Activated CD8-positive, alpha-beta memory T cell treated with anti-CD3 and anti-CD28 coated beads for 24 hours (primary cell): ENCODE data around the gene DPYSL5.
"Not testable (repeated sequence)": the region's sequence is repeated elsewhere in the genome, so short reads cannot be mapped to it uniquely, and the experiment has no call there.

Experiments used
- DNase-seq: peaks from one replicate; pipeline ENCODE4 v3.0.0-alpha.2; 2020

DPYSL5 gene

DNA sequence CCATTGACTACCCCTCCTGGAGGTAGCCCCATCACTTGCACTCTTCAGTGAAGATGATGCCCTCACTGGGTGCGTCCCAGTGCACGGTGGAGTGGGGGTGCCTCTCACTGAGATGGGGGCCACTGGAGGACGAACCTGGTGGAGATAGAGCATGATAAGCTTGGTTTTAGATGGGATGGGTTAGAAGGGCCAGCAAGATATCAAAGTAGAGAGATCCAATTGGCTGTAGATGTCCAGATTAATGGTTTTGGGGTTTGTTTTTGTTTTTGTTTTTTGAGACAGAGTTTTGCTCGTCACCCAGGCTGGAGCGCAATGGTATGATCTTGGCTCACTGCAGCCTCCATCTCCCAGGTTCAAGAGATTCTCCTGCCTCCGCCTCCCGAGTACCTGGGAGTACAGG lies 28.3 kb downstream of the DPYSL5 start:
- DNase-seq: no peak

- no peak for DNase-seq
Observed at GRCh38 chr2:26877276-26877675, 29.3 kb downstream of the DPYSL5 start.

GRCh38 chr2:26880161-26880560 lies 32.2 kb downstream of the DPYSL5 start:
- no peak for DNase-seq

- DNase-seq: no peak
Observed at GRCh38 chr2:26880910-26881435, 33.0 kb downstream of the DPYSL5 start.

DNA sequence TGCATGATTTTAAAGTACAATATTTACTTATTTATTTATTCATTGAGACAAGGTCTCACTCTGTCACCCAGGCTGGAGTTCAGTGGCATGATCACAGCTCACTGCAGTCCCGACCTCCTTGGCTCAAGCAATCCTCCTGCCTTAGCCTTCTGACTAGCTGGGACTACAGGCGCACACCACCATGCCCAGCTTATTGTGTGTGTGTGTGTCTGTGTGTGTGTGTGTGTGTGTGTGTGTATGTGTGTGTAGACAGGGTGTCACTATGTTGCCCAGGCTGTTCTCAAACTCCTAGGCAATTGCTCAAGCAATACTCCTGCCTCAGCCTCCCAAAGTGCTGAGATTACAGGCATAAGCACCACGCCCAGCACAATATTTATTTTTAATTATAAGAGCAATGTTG lies 34.3 kb downstream of the DPYSL5 start:
- not testable (repeated sequence) for DNase-seq

GRCh38 chr2:26883956-26884355 lies 36.0 kb downstream of the DPYSL5 start:
- no peak for DNase-seq

DNA sequence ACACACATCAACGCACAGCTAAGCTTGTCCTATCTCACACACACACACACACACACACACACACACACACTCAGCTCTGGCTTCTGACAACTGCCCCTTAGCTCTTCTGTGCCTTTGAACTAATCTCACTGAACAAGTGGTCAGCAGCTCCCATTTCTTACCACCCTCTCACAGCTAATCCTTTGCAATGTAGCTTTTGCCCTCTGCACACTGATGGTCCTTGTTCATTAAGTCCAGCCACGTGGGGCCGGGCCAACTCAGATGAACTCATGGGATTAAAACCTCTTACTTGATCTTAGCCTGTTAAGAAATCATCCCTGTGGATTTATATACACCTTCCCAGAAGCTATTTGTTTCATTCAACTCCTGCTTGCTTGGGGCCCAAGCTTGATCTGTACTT lies 36.6 kb downstream of the DPYSL5 start:
- DNase-seq: no peak

- no peak for DNase-seq
Observed at GRCh38 chr2:26885651-26886329, 37.9 kb downstream of the DPYSL5 start.

- no peak for DNase-seq
Observed at GRCh38 chr2:26886736-26887135, 38.8 kb downstream of the DPYSL5 start.

GRCh38 chr2:26887151-26887550 lies 39.2 kb downstream of the DPYSL5 start:
- no peak for DNase-seq

DNA sequence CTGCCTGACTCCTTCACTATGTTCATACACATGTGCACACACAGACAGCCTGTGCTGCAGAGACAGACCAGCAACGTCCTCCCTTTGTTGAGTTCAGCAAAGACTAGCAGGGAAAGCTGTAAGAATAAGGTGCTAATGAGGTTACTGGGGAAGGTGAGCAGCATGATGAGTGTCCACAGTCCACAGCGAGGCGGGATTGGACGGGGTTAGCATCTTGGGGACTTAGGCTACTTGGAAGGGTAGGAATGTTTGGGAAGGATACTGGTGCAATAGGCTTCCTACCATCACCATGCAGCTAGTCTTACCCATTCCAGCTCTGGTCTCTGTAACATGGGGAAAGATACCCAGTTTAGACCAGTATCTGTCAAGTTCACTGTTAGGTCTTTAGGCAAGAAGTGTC lies 41.9 kb downstream of the DPYSL5 start:
- DNase-seq: no peak

DNA sequence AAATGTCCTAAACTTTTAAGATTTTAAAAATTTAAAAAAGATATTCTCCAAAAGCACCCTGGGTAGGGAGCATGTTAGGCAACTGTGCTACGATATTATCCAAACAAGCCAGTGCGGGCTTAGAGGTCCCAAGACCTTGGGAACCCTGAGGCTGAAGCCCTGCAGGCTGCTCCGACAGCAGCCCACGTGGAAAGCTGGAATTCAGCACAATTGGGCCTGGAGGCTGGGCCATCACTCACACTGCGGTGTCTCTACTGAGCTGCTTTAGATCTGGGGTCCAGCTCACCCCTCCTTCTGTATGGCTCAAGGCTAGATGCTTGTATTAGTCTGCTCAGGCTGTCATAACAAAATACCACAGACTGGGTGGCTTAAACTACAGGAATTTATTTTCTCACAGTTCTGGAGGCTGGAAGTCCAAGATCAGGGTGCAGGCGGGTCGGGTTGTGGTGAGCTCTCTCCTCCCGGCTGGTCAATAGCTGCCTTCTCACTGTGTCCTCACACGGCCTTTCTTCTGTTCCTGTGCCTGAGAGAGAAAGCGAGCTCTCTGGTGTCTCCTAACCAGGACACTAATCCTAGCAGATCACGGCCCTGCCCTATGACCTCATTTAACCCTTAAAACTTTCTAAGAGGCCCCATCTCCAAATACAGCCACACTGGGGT lies 42.5 kb downstream of the DPYSL5 start:
- no peak for DNase-seq

DNA sequence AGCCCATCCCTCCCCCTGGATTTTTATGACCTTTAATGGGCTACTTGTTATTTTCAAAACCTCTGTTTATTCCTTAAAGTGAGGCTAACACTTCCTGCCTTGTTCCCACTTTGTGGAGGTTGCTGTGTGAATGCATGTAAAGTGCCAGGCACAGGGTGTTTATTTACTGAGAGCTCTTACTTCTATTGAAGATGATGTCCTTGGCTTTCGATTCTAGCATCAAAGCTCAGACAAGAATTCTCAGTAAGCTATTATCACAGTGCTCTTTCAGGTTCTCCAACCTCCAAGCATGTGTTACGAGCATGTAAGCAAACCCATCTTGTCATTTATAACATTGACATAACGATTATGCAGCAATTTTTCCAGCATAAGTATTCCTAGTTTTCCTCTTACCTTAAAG lies 44.2 kb downstream of the DPYSL5 start:
- DNase-seq: no peak

DNA sequence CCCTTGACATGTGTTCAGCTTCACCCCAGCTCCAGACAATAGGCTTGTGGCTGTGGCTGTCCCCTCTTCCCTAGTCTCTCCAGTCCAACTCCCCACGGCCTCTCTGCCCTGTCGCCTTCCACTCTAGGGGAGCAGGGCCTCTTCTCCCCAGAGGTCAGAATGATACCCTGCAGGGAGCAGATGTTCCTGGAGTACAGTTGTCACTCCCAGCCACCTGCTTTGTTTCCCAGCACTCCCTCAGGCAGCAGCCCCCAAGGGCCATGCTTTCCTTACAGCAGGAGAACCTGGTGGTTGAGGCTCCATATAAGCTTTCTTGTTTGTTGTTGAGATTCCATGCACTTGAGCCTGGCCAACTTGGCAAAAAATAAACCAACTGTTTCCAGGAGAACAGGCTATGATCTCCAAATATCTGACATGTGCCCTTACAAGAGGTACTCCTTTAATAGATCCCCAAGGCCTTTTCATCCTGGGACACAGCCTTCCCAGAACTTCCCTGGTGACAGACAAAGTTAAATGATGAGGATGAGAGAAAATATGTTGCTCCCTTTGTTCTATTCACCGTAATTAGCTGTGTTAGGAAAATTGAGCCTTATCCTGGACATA lies 45.1 kb downstream of the DPYSL5 start:
- DNase-seq: no peak

- no peak for DNase-seq
Observed at GRCh38 chr2:26894136-26894535, 46.2 kb downstream of the DPYSL5 start.

DNA sequence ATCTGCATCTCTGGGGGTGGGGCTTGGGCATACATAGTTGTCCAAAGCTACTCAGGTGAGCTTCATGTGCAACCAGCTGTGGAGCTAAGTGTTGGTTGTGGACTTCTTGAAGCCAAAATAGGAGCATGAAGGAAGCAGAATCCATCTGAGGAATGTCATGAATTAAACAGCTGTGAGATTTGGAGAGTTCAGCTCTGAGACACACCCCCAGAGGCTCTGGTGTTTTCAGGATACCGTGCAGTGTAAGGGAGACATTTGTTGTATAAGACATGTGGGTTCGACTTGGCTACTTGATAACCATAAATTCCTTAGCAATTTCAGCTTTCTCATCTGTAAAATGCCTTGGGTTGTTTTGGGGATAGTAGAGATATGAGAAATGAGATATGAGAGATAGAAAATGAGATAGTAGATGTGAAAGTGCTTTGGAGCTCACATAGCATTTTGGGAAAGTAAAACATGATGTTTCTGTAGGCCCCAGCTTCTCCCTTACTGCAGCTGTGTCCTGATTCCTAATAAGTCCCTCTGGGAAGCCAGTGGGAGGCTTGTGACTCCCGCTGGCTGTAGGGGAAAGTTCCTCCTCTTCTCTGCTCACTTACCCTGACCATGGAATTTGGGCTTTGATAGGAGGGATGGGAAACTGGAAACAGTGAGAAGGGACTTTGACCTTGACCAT lies 50.0 kb downstream of the DPYSL5 start:
- no peak for DNase-seq

GRCh38 chr2:26898480-26899078 lies 50.6 kb downstream of the DPYSL5 start:
- DNase-seq: no peak

- no peak for DNase-seq
Observed at GRCh38 chr2:26899500-26900164, 51.7 kb downstream of the DPYSL5 start.

DNA sequence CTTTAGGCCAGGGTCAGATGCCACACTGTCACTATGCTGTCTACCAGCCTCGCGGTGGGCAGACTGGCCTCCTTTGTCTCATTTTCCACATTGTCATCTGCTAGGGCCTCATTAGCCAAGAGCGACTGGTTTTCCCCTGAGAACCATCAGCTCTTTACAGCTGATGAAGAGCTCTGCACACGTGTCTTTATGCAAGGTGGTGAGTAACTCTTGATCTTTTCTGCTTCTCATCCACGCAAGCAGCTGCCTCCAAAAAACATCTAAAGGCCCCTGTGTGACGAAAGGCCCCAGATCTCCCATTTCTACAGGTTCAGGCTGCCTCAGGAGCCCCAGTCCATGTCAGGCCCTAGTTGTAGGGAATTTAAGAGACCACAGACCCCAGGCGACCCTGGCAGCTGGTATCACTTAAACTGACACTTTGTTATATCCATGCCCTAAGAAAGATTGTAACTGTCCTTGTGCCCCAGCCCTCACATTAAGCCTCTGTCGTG lies 52.9 kb downstream of the DPYSL5 start:
- DNase-seq: no peak

- no peak for DNase-seq
Observed at GRCh38 chr2:26901326-26902183, 53.6 kb downstream of the DPYSL5 start.

DNA sequence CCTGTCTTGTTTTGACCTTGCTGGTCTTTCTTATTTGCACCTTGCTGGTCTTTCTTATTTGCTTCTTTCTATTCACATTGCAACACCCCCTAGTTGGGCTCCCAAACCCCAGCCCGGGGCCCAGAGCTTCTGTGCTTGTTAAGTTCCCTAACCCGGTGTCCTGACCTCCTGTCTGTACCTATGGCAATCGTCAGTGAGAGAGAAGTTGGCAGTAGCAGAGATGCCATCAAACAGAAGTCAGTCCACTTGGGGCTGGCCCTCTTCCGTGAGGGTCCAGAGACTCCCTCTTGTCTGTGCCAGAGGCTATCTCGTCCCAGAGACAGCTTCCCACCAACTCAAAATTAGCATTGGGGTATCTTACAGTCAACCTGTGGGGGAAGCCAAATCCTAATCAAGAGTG lies 55.7 kb downstream of the DPYSL5 start:
- DNase-seq: no peak
